Spleen (tissue), 7 donors: ENCODE measurements around the gene ZC3H15.

Experiments used
- CTCF ChIP-seq, 11 experiments: fragments of 200-600 bp in 7 of 11; fragments of 450-650 bp in 4 of 11; sonication (generic) in 4 of 11; IDR thresholded peaks in 8 of 11; conservative IDR thresholded peaks in 3 of 11; 1 replicate in 7 of 11; 2 replicates in 4 of 11; pipeline versions ENCODE4 v1.4.0 to v1.8.0; 2016 to 2021; ENCODE audit warnings: antibody characterized with exemption in 11 of 11, inconsistent platforms in 4 of 11, mild to moderate bottlenecking in 1 of 11
- POLR2A ChIP-seq, 3 donors: fragments of 450-650 bp; IDR thresholded peaks; one replicate each; pipeline ENCODE4 v1.5.1; 2017; ENCODE audit warnings: antibody characterized with exemption in 3 of 3, mild to moderate bottlenecking in 1 of 3
- donor health status: DM: no; HTN: no; CAD: no; lungs with moderate emphysema.
- donor health status: DM: no; HTN: no; CAD: no.
- donor health status: DM: no; HTN: no; CAD: no.

GRCh38 chr2:186546846-186547245 is 60.8 kb downstream of the ZC3H15 start:
- TF ChIP-seq POLR2A (IDR thresholded peaks at IDR 0.05) (no peak), CTCF (IDR thresholded peaks at IDR 0.05 in 8 of 11, conservative IDR thresholded peaks at IDR 0.05 in 3 of 11) (no peak)
